ENCODE results near the gene DOCK1. TPM values are rescaled to one million over a fixed set of nuclear protein-coding genes. Genes with fewer than 3 reads are reported as not detected.
A peak's percentile ranks its signal among the peaks of the same experiment; 100 is the strongest.

DOCK1 gene
- total and polyA plus RNA-seq, 2 experiments from 2014 or later = 22.8 to 45.6 TPM

DNA sequence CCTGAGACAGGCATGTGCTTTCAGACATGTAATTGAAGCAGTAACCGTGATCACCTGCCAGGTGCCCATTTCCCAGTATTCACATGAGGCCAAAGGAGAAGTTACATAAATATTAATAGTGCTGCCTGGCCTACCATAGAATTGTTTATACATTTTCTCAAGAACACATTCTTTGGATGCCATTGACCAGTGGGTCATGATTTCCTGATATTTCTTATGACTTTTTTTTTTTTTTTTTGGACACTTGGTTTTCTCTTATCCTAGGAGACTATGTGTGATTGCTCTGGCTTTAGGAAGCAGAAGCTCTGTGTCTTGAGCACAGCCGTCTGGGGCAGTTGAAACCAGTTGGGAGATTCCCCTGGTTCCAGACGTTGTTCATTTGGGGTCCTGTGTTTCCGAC lies 500.0 kb downstream of the DOCK1 start:
- Histone ChIP-seq H3K27me3 (replicated peaks; ENCODE audit: insufficient read depth) (no peaks in the 10 kb centered on the region), H3K79me2 (ENCODE audit: insufficient read depth) (no peaks in the 10 kb centered on the region), H4K20me1 (ENCODE audit: insufficient read depth) (no peaks in the 10 kb centered on the region), H3K9ac (no peak overlapping the region), H3K9me2 (ENCODE audit: insufficient read depth) (no peaks in the 10 kb centered on the region), H3K4me1 (ENCODE audit: insufficient read depth) (peaks cover 11% of the 10 kb centered on the region), H3K27ac (no peak overlapping the region), H2AFZ (no peak overlapping the region), H3K9me3 (ENCODE audit: low read depth) (no peaks in the 10 kb centered on the region), H3F3A (ENCODE audit: insufficient read depth) (0 out of 2 replicates have a peak, but pooled peaks cover 4% of the 10 kb centered on the region), H3K4me2 (ENCODE audit: unreplicated experiment) (no peak overlapping the region), H3K36me3 (ENCODE audit: low read depth) (no peaks in the 10 kb centered on the region), H3K4me3 (no peak overlapping the region)
- TF ChIP-seq EZH2phosphoT487 (IDR thresholded peaks at IDR 0.05; ENCODE audit: insufficient read depth, low read depth) (no peak), EZH2 (IDR thresholded peaks at IDR 0.05; ENCODE audit: insufficient read depth, poor library complexity, severe bottlenecking) (no peak)
- in situ Hi-C loops (cut with MboI) = no loop called here
- peak; percentile 61 for DNase-seq
- WGBS, 2 experiments (ENCODE audit: low coverage in 1 of 2, low lambda C conversion rate in 2 of 2, missing lambda C conversion rate in 2 of 2) = 85 to 93% methylated on average over 4 of the region's 4 CpGs

DNA sequence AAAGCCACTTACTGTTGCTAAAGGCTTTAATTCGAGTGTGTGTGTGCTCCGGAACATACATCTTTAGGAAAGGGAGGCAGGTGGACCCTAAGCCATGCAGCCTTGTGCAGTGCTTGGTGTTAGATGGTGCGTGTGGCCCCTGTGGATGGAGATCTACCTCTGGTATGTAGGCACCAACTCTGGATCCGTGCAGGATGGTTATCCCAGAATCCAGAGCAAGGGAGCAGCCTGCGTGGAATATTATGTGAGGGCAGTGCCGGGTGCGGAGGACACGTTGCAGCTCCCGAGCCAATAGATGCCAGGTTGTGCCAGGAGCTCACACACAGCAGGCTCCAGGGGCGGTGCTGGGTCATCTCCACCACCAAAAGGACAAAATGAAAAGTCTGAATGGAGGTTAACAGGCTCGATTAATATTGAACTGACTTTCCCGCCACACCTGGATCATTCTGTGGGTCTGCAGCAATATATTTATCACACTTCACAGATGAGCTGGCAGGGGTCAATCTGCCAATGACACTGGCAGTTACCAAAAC lies 500.9 kb downstream of the DOCK1 start:
- H3K27ac ChIP-seq = no peak overlapping the region
- WGBS, 2 experiments (ENCODE audit: low coverage in 1 of 2, low lambda C conversion rate in 2 of 2, missing lambda C conversion rate in 2 of 2) = 92 to 94% methylated on average over 12 of the region's 12 CpGs
- in situ Hi-C loops (cut with MboI) = no loop called here

DNA sequence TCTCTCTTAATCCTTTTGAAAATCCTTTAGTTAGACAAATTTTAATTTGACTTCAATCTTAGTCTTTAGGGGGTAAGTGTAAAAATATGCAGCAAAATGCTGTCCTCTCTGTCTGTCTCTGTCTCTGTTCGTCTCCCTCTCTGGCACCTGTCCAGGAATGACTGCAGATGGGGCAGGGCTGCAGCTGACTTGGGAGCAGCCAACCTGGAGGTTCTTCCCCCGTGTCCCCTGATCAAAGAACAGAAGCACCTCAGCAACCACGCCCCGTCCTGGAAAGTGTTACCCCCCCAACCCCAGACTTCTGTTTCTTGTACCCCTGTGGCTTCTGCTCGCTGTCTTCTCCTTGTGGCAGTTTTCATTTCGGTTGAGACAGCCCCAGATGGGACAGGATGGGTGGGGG lies 502.3 kb downstream of the DOCK1 start:
- H3K36me3 ChIP-seq (ENCODE audit: low read depth) = 0 out of 2 replicates have a peak, but pooled peaks cover 8% of the 10 kb centered on the region
- no peaks in the 10 kb centered on the region for H4K20me1 ChIP-seq (ENCODE audit: insufficient read depth)
- no peak for DNase-seq
- H3K9ac ChIP-seq = no peak overlapping the region
- peaks cover 11% of the 10 kb centered on the region for H3K4me1 ChIP-seq (ENCODE audit: insufficient read depth)
- H3K79me2 ChIP-seq (ENCODE audit: insufficient read depth) = no peaks in the 10 kb centered on the region
- H2AFZ ChIP-seq = no peak overlapping the region
- no peaks in the 10 kb centered on the region for H3K9me3 ChIP-seq (ENCODE audit: low read depth)
- no peak for TF ChIP-seq EZH2 (IDR thresholded peaks at IDR 0.05; ENCODE audit: insufficient read depth, poor library complexity, severe bottlenecking)
- TF ChIP-seq EZH2phosphoT487 (IDR thresholded peaks at IDR 0.05; ENCODE audit: insufficient read depth, low read depth) = no peak
- in situ Hi-C loops (cut with MboI) = no loop called here
- 94 to 96% methylated on average over 6 of the region's 6 CpGs for WGBS, 2 experiments (ENCODE audit: low coverage in 1 of 2, low lambda C conversion rate in 2 of 2, missing lambda C conversion rate in 2 of 2)
- 0 out of 2 replicates have a peak, but pooled peaks cover 4% of the 10 kb centered on the region for H3F3A ChIP-seq (ENCODE audit: insufficient read depth)
- H3K4me3 ChIP-seq = no peak overlapping the region
- no peaks in the 10 kb centered on the region for H3K9me2 ChIP-seq (ENCODE audit: insufficient read depth)
- H3K27me3 ChIP-seq (replicated peaks; ENCODE audit: insufficient read depth) = no peaks in the 10 kb centered on the region
- no peak overlapping the region for H3K4me2 ChIP-seq (ENCODE audit: unreplicated experiment)
- H3K27ac ChIP-seq = no peak overlapping the region

More for the DNA sequence above, 500.9 kb downstream of the DOCK1 start:
- Histone ChIP-seq H3K79me2 (ENCODE audit: insufficient read depth) (no peaks in the 10 kb centered on the region), H3K9ac (no peak overlapping the region), H3F3A (ENCODE audit: insufficient read depth) (0 out of 2 replicates have a peak, but pooled peaks cover 4% of the 10 kb centered on the region), H3K4me2 (ENCODE audit: unreplicated experiment) (no peak overlapping the region), H3K9me2 (ENCODE audit: insufficient read depth) (no peaks in the 10 kb centered on the region), H3K4me1 (ENCODE audit: insufficient read depth) (peaks cover 11% of the 10 kb centered on the region), H3K4me3 (no peak overlapping the region), H3K27me3 (replicated peaks; ENCODE audit: insufficient read depth) (no peaks in the 10 kb centered on the region), H3K36me3 (ENCODE audit: low read depth) (0 out of 2 replicates have a peak, but pooled peaks cover 5% of the 10 kb centered on the region), H4K20me1 (ENCODE audit: insufficient read depth) (no peaks in the 10 kb centered on the region), H2AFZ (no peak overlapping the region), H3K9me3 (ENCODE audit: low read depth) (no peaks in the 10 kb centered on the region)
- DNase-seq = no peak
- no peak for TF ChIP-seq EZH2 (IDR thresholded peaks at IDR 0.05; ENCODE audit: insufficient read depth, poor library complexity, severe bottlenecking)
- TF ChIP-seq EZH2phosphoT487 (IDR thresholded peaks at IDR 0.05; ENCODE audit: insufficient read depth, low read depth) = no peak

DNA sequence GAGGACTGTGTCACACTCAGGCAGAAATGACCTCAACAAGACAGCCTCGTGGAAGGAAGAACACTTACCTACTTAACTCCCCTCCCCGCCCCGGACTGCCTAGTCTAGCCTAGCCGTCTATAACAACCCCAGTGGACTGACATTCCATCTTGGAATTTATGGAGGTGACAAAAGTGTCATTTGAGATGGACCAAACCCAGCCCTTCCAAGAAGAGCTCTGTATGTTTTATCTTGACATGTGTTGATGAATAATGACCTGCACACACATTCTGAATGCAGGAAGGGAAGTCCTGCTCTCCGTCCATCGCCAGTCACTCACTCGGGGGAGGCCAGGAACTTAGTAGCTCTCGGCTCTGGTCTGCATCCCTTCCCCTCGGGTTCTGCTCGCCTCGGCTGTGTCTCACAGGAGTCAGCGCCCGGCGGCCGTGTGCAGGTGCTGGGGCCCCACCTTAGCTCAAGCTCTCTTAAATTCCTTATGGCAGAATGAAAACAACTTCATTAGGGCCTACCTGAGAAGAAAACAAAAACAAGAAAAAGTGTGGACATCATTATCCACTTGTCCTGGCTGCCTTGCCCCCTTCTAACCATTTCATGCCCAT lies 503.0 kb downstream of the DOCK1 start:
- Histone ChIP-seq H3F3A (ENCODE audit: insufficient read depth) (0 out of 2 replicates have a peak, but pooled peaks cover 4% of the 10 kb centered on the region), H3K9me2 (ENCODE audit: insufficient read depth) (no peaks in the 10 kb centered on the region), H3K79me2 (ENCODE audit: insufficient read depth) (no peaks in the 10 kb centered on the region), H3K9ac (no peak overlapping the region), H3K4me1 (ENCODE audit: insufficient read depth) (peaks cover 11% of the 10 kb centered on the region), H3K4me2 (ENCODE audit: unreplicated experiment) (no peak overlapping the region), H3K36me3 (ENCODE audit: low read depth) (0 out of 2 replicates have a peak, but pooled peaks cover 8% of the 10 kb centered on the region), H3K27ac (no peak overlapping the region), H3K9me3 (ENCODE audit: low read depth) (no peaks in the 10 kb centered on the region), H2AFZ (no peak overlapping the region), H4K20me1 (ENCODE audit: insufficient read depth) (no peaks in the 10 kb centered on the region), H3K4me3 (no peak overlapping the region), H3K27me3 (replicated peaks; ENCODE audit: insufficient read depth) (no peaks in the 10 kb centered on the region)
- 94 to 95% methylated on average over 15 of the region's 15 CpGs for WGBS, 2 experiments (ENCODE audit: low coverage in 1 of 2, low lambda C conversion rate in 2 of 2, missing lambda C conversion rate in 2 of 2)
- in situ Hi-C loops (cut with MboI) = no loop called here
- TF ChIP-seq EZH2 (IDR thresholded peaks at IDR 0.05; ENCODE audit: insufficient read depth, poor library complexity, severe bottlenecking) = no peak
- no peak for TF ChIP-seq EZH2phosphoT487 (IDR thresholded peaks at IDR 0.05; ENCODE audit: insufficient read depth, low read depth)
- no peak for DNase-seq
